Urothelium cell line (cell line): ENCODE results near the gene STXBP6.

Source experiments
- DNase-seq: peaks from one replicate; pipeline ENCODE4 v3.0.0; 2011; ENCODE audit warnings: low spot score, mixed read lengths
- FAIRE-seq: peaks from 2 replicates; lab custom pipeline; 2011; peaks lifted over from hg19 to GRCh38; lab: Jason Lieb, UNC

Gene STXBP6

GRCh38 chr14:24921903-24922302 lies 128.0 kb downstream of the STXBP6 start:
- DNase-seq (peak; percentile 33), FAIRE-seq (no peak)

DNA sequence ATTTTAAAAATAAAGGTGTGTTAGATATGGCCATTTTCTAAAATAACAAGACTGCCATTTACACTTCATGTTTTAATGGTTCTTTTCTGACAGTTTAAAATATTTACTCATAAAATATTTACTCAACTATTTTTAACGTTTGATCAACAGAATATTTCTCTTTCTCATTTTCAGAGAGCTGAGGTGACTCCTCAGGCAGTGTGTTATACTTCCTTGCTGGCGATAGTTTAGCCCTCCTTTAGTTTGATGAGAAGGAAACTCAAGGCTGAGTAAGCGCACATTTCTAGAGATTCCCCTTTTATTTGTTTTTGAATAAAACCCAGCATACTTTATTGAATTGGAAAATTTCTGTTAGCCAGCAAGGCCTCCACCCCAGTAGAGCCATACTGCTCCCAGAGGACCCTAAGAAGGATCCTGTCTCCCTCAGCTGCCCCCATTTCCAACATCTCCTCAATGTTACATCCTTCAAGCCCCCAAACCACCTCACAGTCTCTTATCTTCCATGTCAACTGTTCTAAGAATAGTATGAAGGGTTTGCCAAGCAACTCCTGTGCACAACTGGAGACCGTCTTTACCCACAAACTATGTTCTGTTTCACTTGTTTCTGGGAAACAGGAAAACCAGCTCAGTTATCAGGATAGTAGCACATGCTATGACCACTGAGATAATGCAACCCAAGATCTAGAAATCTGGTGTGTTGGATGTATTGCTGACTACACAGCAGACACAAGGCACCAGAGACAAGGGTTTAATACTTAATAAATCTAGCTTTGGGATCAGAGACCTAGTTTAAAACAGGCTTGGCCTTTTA lies 129.5 kb downstream of the STXBP6 start:
- FAIRE-seq, result no peak
- no peak for DNase-seq

- FAIRE-seq, result no peak
Measured at GRCh38 chr14:24918822-24919221, 131.1 kb downstream of the STXBP6 start.

GRCh38 chr14:24915958-24916595 lies 133.9 kb downstream of the STXBP6 start:
- DNase-seq, result no peak
- no peak for FAIRE-seq

More at GRCh38 chr14:24918822-24919221, 131.1 kb downstream of the STXBP6 start:
- DNase-seq, result no peak

GRCh38 chr14:24915403-24915921 lies 134.5 kb downstream of the STXBP6 start:
- FAIRE-seq (no peak), DNase-seq (no peak)

DNA sequence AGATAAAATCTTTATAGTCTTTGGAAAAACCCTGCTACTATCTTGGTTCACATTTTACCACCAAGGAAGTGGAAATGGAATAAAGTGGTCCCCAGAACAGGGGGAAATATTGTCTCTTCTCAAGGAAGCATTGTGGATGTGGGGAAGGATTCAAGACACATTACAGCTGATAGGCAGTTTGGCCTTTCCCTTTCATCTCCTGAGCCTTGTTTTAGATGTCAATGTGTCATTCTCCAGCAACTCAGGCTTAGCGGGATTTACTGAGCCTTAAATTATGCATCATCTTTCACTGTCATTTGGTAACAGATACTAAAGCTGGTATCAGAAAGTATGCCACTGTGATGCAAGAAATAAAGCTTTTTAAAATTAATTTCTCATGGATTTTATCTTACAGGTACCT lies 136.2 kb downstream of the STXBP6 start:
- no peak for FAIRE-seq
- no peak for DNase-seq

- FAIRE-seq (no peak), DNase-seq (no peak)
Measured at GRCh38 chr14:24913021-24913420, 136.9 kb downstream of the STXBP6 start.

GRCh38 chr14:24911324-24912109 lies 138.4 kb downstream of the STXBP6 start:
- DNase-seq (no peak), FAIRE-seq (no peak)

DNA sequence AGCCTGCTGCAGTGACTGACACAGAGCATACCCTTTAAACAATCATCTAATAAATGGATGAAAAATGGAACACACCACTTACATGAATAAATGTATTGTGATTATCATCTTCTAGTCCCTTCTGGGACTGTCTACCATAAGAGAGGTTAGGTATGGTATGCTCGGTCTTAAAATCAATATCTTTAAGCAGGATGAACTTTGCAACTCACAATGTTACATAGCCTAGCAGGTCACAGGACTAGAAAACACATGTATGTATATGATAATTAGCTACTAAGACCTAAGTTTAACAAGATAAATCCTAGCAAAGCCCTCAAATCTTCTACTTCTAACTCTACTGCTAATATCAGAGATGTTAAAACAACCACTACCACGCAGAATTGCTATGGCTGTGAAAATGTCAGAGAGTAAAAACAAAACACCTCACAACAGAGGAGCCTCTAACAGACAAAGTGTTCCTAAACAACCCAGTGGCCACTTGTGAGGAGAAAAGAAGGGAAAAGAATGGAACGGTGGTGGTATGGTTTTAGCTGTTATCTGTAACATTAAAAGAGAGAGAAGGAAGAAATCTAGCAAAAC lies 139.4 kb downstream of the STXBP6 start:
- FAIRE-seq, result no peak
- no peak for DNase-seq

GRCh38 chr14:24909523-24910302 lies 140.2 kb downstream of the STXBP6 start:
- FAIRE-seq, result no peak

GRCh38 chr14:24908592-24909236 lies 141.2 kb downstream of the STXBP6 start:
- no peak for DNase-seq
- FAIRE-seq, result no peak

More at GRCh38 chr14:24909523-24910302, 140.2 kb downstream of the STXBP6 start:
- no peak for DNase-seq

DNA sequence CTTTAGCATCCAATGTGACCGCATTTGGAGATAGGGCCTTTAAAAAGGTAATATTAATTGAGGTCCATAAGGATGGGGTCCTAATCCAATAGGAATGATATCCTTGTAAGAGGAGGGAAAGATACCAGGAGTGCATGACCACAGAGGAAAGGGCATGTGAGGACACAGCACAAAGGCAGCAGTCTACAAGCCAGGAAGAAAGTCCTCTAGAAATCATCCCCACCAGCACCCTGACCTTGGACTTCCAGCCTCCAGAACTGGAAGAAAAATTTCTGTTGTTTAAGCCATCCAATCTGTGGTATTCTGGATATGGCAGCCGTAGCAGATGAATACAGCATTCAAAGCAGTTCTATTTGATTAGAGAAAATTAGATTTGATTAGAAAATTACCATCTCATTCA lies 145.4 kb downstream of the STXBP6 start:
- FAIRE-seq, result no peak

GRCh38 chr14:24903337-24903736 lies 146.6 kb downstream of the STXBP6 start:
- FAIRE-seq (no peak), DNase-seq (peak; percentile 31)

More for the DNA sequence above, 145.4 kb downstream of the STXBP6 start:
- no peak for DNase-seq

- DNase-seq, result no peak
- FAIRE-seq, result no peak
Measured at GRCh38 chr14:24900269-24901100, 149.5 kb downstream of the STXBP6 start.

DNA sequence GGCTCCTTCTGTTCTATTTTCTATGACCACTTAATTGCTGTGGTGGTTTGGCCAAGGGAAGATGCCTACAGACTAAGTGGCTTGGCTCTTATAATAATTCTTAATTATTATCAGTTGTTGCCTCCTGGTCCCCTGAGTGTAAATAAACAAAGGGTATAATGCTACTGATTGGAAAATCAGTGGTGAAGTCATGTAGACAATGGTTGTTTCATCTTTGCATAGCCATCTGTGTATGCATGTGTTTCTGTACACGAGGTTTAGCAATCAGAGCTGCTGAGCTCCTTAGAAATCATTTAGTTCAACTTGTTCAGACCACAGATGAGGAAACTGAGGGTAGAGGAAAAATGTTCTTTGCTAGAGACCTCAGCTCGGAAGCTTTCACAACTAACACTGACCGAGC lies 152.2 kb downstream of the STXBP6 start:
- DNase-seq (no peak), FAIRE-seq (no peak)

DNA sequence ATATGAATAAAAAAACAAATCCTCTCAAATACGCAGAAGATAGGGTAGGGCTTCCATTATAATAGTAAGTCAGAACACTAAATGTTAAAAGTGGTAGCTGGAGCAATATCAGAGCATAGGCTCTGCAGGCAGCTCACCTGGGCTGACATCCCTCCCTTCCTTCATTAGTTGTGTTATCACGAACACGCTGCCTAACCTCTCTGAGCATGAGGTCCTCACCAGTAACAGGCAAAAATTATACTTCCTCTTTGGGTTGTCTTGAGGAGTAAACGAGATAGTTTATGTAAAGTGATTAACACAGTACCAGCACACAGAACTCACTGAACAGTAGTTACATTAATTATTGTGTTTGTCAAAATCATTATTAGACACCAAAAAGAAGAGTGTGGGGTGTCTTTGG lies 154.3 kb downstream of the STXBP6 start:
- DNase-seq, result no peak
- FAIRE-seq, result no peak

DNA sequence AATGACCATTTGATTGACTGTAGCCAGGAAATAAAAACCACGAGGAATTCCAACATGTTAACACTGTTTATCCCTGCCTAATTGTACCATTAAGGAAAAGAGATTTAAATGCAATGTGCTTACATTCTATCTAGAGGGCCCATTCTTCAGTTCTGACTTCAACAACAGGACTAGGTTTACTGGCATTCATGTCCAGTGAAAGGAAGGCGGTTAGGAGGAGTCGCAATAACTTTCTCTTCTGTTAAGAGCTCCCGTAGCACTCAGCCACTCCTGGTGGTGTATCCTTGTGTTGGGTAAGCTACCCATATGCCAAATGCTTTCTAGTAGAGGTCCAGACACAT lies 154.7 kb downstream of the STXBP6 start:
- DNase-seq (no peak), FAIRE-seq (no peak)

- FAIRE-seq (no peak), DNase-seq (no peak)
Measured at GRCh38 chr14:24894583-24895242, 155.2 kb downstream of the STXBP6 start.
